ENCODE data around the gene ATP1A3.

Gene ATP1A3

DNA sequence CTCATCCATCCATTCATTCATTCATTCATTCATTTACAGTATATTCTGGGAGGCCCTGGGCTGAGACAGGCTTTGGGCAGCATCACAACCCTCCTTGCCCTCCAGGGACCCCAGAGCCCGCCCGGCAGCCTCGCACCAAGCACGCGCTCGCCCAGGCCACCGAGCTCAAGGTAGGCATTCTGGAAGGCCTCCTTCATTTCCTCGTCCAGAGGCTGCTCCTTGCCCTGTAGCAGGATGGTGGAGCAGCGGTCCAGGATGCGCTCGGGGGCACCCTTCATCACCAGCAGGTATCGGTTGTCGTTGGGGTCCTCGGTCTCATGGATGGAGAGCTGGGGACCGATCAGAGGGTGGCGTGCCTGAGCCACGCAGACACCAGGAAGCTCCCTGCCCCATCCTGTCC lies 15.6 kb downstream of the ATP1A3 start:
- Histone ChIP-seq H3K36me3 (ENCODE audit: control insufficient read depth, insufficient read depth, low read length) (no peaks in the 10 kb centered on the region), H3K27ac (ENCODE audit: low read depth, low read length, severe bottlenecking) (no peak overlapping the region), H3K4me3 (ENCODE audit: extremely low read depth, insufficient read depth, low read length, poor library complexity, severe bottlenecking) (no peak overlapping the region), H3K4me1 (ENCODE audit: control insufficient read depth, insufficient read depth, low read length, poor library complexity, severe bottlenecking) (no peaks in the 10 kb centered on the region), H3K9me3 (ENCODE audit: control insufficient read depth, low read length) (no peaks in the 10 kb centered on the region)
- WGBS, 2 experiments (ENCODE audit: insufficient coverage in 2 of 2) = 92 to 94% methylated on average over 16 to 17 of the region's 17 CpGs

DNA sequence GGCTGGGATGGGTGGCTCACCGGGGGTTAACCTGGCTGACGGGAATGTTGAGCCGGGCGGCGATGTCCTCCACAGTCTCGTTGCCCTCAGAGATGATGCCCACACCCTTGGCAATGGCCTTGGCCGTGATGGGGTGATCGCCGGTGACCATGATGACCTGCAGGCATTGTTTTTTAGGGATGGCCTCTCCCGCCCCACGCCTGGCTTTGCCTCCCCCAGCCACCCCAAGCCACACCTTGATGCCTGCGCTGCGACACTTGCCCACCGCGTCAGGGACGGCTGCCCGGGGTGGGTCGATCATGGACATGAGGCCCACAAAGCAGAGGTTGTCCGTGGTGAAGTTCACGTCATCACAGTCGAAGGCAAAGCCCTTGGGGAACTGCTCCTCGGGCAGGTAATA lies 16.1 kb downstream of the ATP1A3 start:
- 93 to 94% methylated on average over 22 of the region's 22 CpGs for WGBS, 2 experiments (ENCODE audit: insufficient coverage in 2 of 2)

DNA sequence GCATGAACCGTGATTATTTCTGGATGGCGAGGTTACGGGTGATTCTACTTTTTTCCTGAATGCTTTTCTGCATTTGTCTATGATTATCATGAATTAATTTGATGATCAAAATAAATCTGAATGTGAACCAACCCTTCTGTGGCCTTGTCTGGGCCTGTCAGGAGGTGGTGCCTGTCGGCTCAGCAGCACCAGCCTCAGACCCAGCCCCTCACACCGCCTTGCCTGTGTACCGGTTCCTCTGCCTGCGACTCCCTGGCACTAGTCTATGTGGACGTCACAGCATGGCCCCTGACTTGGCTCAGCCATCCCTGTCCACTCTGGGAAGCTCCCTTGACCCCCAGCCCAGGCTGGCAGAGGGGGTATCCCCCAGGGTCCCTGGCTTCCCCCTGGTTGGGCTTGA lies 19.4 kb downstream of the ATP1A3 start:
- H3K27ac ChIP-seq (ENCODE audit: low read depth, low read length, severe bottlenecking) = no peak overlapping the region
- no peaks in the 10 kb centered on the region for H3K9me3 ChIP-seq (ENCODE audit: control insufficient read depth, low read length)
- no peaks in the 10 kb centered on the region for H3K36me3 ChIP-seq (ENCODE audit: control insufficient read depth, insufficient read depth, low read length)
- H3K4me1 ChIP-seq (ENCODE audit: control insufficient read depth, insufficient read depth, low read length, poor library complexity, severe bottlenecking) = no peaks in the 10 kb centered on the region
- no peak overlapping the region for H3K4me3 ChIP-seq (ENCODE audit: extremely low read depth, insufficient read depth, low read length, poor library complexity, severe bottlenecking)
- WGBS, 2 experiments (ENCODE audit: insufficient coverage in 2 of 2) = 87 to 91% methylated on average over 5 to 7 of the region's 8 CpGs

More for the DNA sequence above, 16.1 kb downstream of the ATP1A3 start:
- Histone ChIP-seq H3K4me3 (ENCODE audit: extremely low read depth, insufficient read depth, low read length, poor library complexity, severe bottlenecking) (no peak overlapping the region), H3K36me3 (ENCODE audit: control insufficient read depth, insufficient read depth, low read length) (no peaks in the 10 kb centered on the region), H3K4me1 (ENCODE audit: control insufficient read depth, insufficient read depth, low read length, poor library complexity, severe bottlenecking) (no peaks in the 10 kb centered on the region), H3K9me3 (ENCODE audit: control insufficient read depth, low read length) (no peaks in the 10 kb centered on the region), H3K27ac (ENCODE audit: low read depth, low read length, severe bottlenecking) (no peak overlapping the region)

GRCh38 chr19:41971363-41971762 lies 22.7 kb downstream of the ATP1A3 start:
- Histone ChIP-seq H3K4me3 (ENCODE audit: extremely low read depth, insufficient read depth, low read length, poor library complexity, severe bottlenecking) (no peak overlapping the region), H3K4me1 (ENCODE audit: control insufficient read depth, insufficient read depth, low read length, poor library complexity, severe bottlenecking) (no peaks in the 10 kb centered on the region), H3K9me3 (ENCODE audit: control insufficient read depth, low read length) (no peaks in the 10 kb centered on the region), H3K27ac (ENCODE audit: low read depth, low read length, severe bottlenecking) (no peak overlapping the region), H3K36me3 (ENCODE audit: control insufficient read depth, insufficient read depth, low read length) (no peaks in the 10 kb centered on the region)
- WGBS, 2 experiments (ENCODE audit: insufficient coverage in 2 of 2) = 78 to 93% methylated on average over 1 to 8 of the region's 11 CpGs

- Histone ChIP-seq H3K4me3 (ENCODE audit: extremely low read depth, insufficient read depth, low read length, poor library complexity, severe bottlenecking) (no peak overlapping the region), H3K9me3 (ENCODE audit: control insufficient read depth, low read length) (no peaks in the 10 kb centered on the region), H3K4me1 (ENCODE audit: control insufficient read depth, insufficient read depth, low read length, poor library complexity, severe bottlenecking) (no peaks in the 10 kb centered on the region), H3K27ac (ENCODE audit: low read depth, low read length, severe bottlenecking) (no peak overlapping the region), H3K36me3 (ENCODE audit: control insufficient read depth, insufficient read depth, low read length) (no peaks in the 10 kb centered on the region)
- WGBS, 2 experiments (ENCODE audit: insufficient coverage in 2 of 2) = 91 to 92% methylated on average over 17 to 18 of the region's 19 CpGs
Observed at GRCh38 chr19:41969772-41970458, 24.1 kb downstream of the ATP1A3 start.

GRCh38 chr19:41968751-41969595 lies 25.1 kb downstream of the ATP1A3 start:
- no peaks in the 10 kb centered on the region for H3K4me1 ChIP-seq (ENCODE audit: control insufficient read depth, insufficient read depth, low read length, poor library complexity, severe bottlenecking)
- no peaks in the 10 kb centered on the region for H3K36me3 ChIP-seq (ENCODE audit: control insufficient read depth, insufficient read depth, low read length)
- 89 to 91% methylated on average over 22 to 28 of the region's 28 CpGs for WGBS, 2 experiments (ENCODE audit: insufficient coverage in 2 of 2)
- H3K9me3 ChIP-seq (ENCODE audit: control insufficient read depth, low read length) = no peaks in the 10 kb centered on the region
- H3K4me3 ChIP-seq (ENCODE audit: extremely low read depth, insufficient read depth, low read length, poor library complexity, severe bottlenecking) = no peak overlapping the region
- H3K27ac ChIP-seq (ENCODE audit: low read depth, low read length, severe bottlenecking) = no peak overlapping the region

- no peak overlapping the region for H3K27ac ChIP-seq (ENCODE audit: low read depth, low read length, severe bottlenecking)
- no peaks in the 10 kb centered on the region for H3K4me1 ChIP-seq (ENCODE audit: control insufficient read depth, insufficient read depth, low read length, poor library complexity, severe bottlenecking)
- no peaks in the 10 kb centered on the region for H3K36me3 ChIP-seq (ENCODE audit: control insufficient read depth, insufficient read depth, low read length)
- no peak overlapping the region for H3K4me3 ChIP-seq (ENCODE audit: extremely low read depth, insufficient read depth, low read length, poor library complexity, severe bottlenecking)
- 87 to 88% methylated on average over 17 to 25 of the region's 26 CpGs for WGBS, 2 experiments (ENCODE audit: insufficient coverage in 2 of 2)
- H3K9me3 ChIP-seq (ENCODE audit: control insufficient read depth, low read length) = no peaks in the 10 kb centered on the region
Observed at GRCh38 chr19:41967054-41967783, 26.8 kb downstream of the ATP1A3 start.

- Histone ChIP-seq H3K36me3 (ENCODE audit: control insufficient read depth, insufficient read depth, low read length) (no peaks in the 10 kb centered on the region), H3K4me3 (ENCODE audit: extremely low read depth, insufficient read depth, low read length, poor library complexity, severe bottlenecking) (no peak overlapping the region), H3K9me3 (ENCODE audit: control insufficient read depth, low read length) (no peaks in the 10 kb centered on the region), H3K4me1 (ENCODE audit: control insufficient read depth, insufficient read depth, low read length, poor library complexity, severe bottlenecking) (no peaks in the 10 kb centered on the region), H3K27ac (ENCODE audit: low read depth, low read length, severe bottlenecking) (no peak overlapping the region)
- WGBS, 2 experiments (ENCODE audit: insufficient coverage in 2 of 2) = 86 to 89% methylated on average over 5 of the region's 5 CpGs
Observed at GRCh38 chr19:41965106-41965505, 28.9 kb downstream of the ATP1A3 start.

GRCh38 chr19:41960973-41961372 lies 33.1 kb downstream of the ATP1A3 start:
- Histone ChIP-seq H3K27ac (ENCODE audit: low read depth, low read length, severe bottlenecking) (no peak overlapping the region), H3K9me3 (ENCODE audit: control insufficient read depth, low read length) (no peaks in the 10 kb centered on the region), H3K4me3 (ENCODE audit: extremely low read depth, insufficient read depth, low read length, poor library complexity, severe bottlenecking) (no peak overlapping the region), H3K36me3 (ENCODE audit: control insufficient read depth, insufficient read depth, low read length) (peaks cover 12% of the 10 kb centered on the region), H3K4me1 (ENCODE audit: control insufficient read depth, insufficient read depth, low read length, poor library complexity, severe bottlenecking) (peaks cover 14% of the 10 kb centered on the region)
- 89 to 97% methylated on average over 4 to 5 of the region's 5 CpGs for WGBS, 2 experiments (ENCODE audit: insufficient coverage in 2 of 2)

DNA sequence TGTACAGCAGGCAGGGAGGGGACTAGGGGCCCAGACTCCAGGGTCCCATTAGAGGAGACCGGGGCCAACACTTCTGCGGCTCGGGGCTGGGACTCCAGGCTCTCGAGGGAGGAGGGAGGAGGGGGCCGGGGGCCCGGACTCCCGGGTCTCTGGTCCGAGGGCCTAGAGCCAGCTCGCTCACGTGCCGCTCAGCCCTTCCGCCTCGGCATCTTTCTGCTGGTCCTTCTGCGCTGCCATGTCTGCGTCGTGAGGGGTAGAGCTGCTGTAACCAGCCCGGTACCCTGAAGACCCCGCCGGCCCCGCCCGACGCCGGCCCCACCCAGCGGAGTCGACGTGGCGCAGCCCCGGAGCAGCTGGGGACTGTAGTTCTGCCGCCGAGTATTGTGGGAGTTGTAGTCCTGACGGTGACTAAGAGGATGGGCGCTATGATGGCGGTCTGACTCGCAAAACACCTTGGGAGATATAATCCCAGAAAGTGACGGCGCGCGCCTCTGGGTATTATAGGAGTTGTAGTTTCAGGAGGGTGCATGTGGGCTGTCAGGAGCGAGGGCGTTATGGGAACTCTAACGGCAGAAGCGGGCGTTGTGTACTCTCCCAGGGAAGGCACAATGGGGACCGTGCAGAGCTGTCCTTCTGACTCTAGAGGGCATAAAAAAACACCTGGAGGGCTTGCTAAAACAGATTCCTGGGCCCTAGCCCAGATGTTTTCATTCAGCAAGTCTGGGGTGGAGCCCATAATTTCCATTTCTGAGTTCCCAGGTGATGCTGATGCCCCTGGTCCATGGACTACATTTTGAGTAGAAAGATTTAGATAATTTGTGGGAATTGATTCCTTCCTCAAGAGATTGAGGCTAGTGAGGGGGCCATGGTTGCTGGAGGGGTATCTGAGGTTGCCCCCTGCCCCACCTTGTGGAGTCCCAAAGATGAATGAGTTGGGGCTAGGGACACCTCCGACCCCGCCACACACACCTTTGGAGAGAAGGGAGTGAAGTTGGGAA lies 34.7 kb downstream of the ATP1A3 start, which contains the start of gene RABAC1:
Gene RABAC1 (minus strand): TSS at position 266 of the 998 bp plus-strand sequence. CDS start 29 bp downstream, at position 237.
- Histone ChIP-seq H3K27ac (ENCODE audit: low read depth, low read length, severe bottlenecking) (peak within 1 kb of the TSS; percentile 91), H3K4me3 (ENCODE audit: extremely low read depth, insufficient read depth, low read length, poor library complexity, severe bottlenecking) (peak within 1 kb of the TSS; percentile 96), H3K4me1 (ENCODE audit: control insufficient read depth, insufficient read depth, low read length, poor library complexity, severe bottlenecking) (peaks cover 14% of the 10 kb centered on the region), H3K9me3 (ENCODE audit: control insufficient read depth, low read length) (no peaks in the 10 kb centered on the region), H3K36me3 (ENCODE audit: control insufficient read depth, insufficient read depth, low read length) (peaks cover 17% of the 10 kb centered on the region)
- WGBS, 2 experiments (ENCODE audit: insufficient coverage in 2 of 2) = 6 to 13% methylated on average over 17 to 40 of the region's 46 CpGs
